Endodermal cell (in vitro differentiated cells): ENCODE results near the gene MAS1L. TPM values are rescaled to one million over a fixed set of nuclear protein-coding genes. Genes with fewer than 3 reads are reported as not detected.

ENCODE experiments used
- DNase-seq: peaks from one replicate; pipeline ENCODE4 v3.0.0-alpha.2; 2017
- H3K27ac ChIP-seq: 2 replicates; pipeline ENCODE4 v1.5.1; 2013; ENCODE audit warnings: mild to moderate bottlenecking, low read depth, low read length, moderate library complexity
- H3K27me3 ChIP-seq: 2 replicates; pipeline ENCODE4 v1.6.1; 2013; ENCODE audit warnings: mild to moderate bottlenecking, low read length, moderate library complexity; ENCODE audit not compliant: insufficient read depth, control insufficient read depth, poor library complexity, severe bottlenecking
- H3K36me3 ChIP-seq: 2 replicates; pipeline ENCODE4 v1.7.0; 2013; ENCODE audit warnings: mild to moderate bottlenecking, low read length, moderate library complexity; ENCODE audit not compliant: control insufficient read depth, insufficient read depth
- H3K4me1 ChIP-seq: one replicate; pipeline ENCODE4 v1.7.0; 2013; ENCODE audit warnings: low read length; ENCODE audit not compliant: control insufficient read depth, insufficient read depth
- H3K4me3 ChIP-seq: 2 replicates; pipeline ENCODE4 v1.5.1; 2013; ENCODE audit warnings: mild to moderate bottlenecking, low read length, moderate library complexity
- H3K9ac ChIP-seq: 2 replicates; pipeline ENCODE4 v1.6.1; 2013; ENCODE audit warnings: mild to moderate bottlenecking, low read length, moderate library complexity; ENCODE audit not compliant: poor library complexity, severe bottlenecking; ENCODE audit errors: extremely low read depth
- H3K9me3 ChIP-seq: 2 replicates; pipeline ENCODE4 v1.6.1; 2013; ENCODE audit warnings: mild to moderate bottlenecking, low read length, moderate library complexity; ENCODE audit not compliant: control insufficient read depth
- H3K27ac Mint-ChIP-seq: 2 replicates; pipeline ENCODE4 v1.8.0; 2020; ENCODE audit warnings: mixed read lengths
- H3K27me3 Mint-ChIP-seq: 2 replicates; pipeline ENCODE4 v1.8.0; 2021; ENCODE audit warnings: mild to moderate bottlenecking, mixed read lengths; ENCODE audit not compliant: insufficient read depth
- H3K36me3 Mint-ChIP-seq: 2 replicates; pipeline ENCODE4 v1.8.0; 2020; ENCODE audit warnings: low read depth, mixed read lengths
- H3K4me1 Mint-ChIP-seq: 2 replicates; pipeline ENCODE4 v1.8.0; 2020; ENCODE audit warnings: mixed read lengths
- H3K4me3 Mint-ChIP-seq: 2 replicates; pipeline ENCODE4 v1.8.0; 2020; ENCODE audit warnings: mild to moderate bottlenecking, moderate library complexity, mixed read lengths
- H3K9me3 Mint-ChIP-seq: 2 replicates; pipeline ENCODE4 v1.8.0; 2020; ENCODE audit warnings: mild to moderate bottlenecking, mixed read lengths
- CTCF ChIP-seq: fragments of 200-600 bp; sonication (generic); conservative IDR thresholded peaks from 2 replicates; pipeline ENCODE4 v1.5.0; 2021; ENCODE audit warnings: antibody characterized with exemption, mild to moderate bottlenecking
- WGBS, 2 experiments: methylation state at CpG; one replicate each; pipeline versions ENCODE4 v1.1.5 to v1.1.7; 2013; ENCODE audit warnings: missing lambda C conversion rate in 2 of 2, mixed read lengths in 1 of 2; ENCODE audit not compliant: insufficient coverage in 1 of 2, insufficient read length in 1 of 2; 5-methylcytosine and 5-hydroxymethylcytosine counted together
- total RNA-seq, 2 donors: library from RNA; stranded (reverse); fragmentation: NEBNext Ultra II Directional in 1 of 2; extraction: Animal tissue kit (Norgen Biotek cat#: 25700) in 1 of 2; gene quantifications; 2 replicates in 1 of 2; 3 replicates in 1 of 2; pipeline ENCODE4 v1.2.1, GENCODE V29; 2021

Gene MAS1L
- total RNA-seq, 2 donors from 2014 or later, result not detected

DNA sequence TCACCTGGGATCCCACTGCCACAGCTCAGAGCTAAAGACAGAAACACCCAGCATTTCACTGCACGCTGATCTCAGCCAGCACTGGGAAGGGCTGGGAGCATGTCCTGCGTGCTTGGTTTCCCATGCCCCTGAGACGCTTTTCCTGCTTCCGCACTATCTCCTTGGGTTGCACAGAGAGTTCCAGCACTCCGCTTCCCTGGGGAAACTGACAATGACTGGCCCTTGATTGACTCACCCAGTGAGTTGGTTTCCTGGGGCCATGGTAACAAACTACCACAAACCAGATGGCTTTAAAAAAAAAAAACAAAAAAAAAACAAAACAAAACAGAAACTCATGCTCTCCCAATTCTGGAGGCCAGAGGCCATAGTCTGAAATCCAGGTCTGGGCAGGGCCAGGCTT lies 14.8 kb upstream of the MAS1L start:
- H3K9me3 ChIP-seq, result no peaks in the 10 kb centered on the region
- no peak overlapping the region for H3K4me3 ChIP-seq
- Mint-ChIP-seq H3K4me3 (no peak overlapping the region), H3K4me1 (no peaks in the 10 kb centered on the region), H3K36me3 (no peaks in the 10 kb centered on the region), H3K27ac (no peak overlapping the region), H3K9me3 (no peaks in the 10 kb centered on the region), H3K27me3 (no peaks in the 10 kb centered on the region)
- H3K27ac ChIP-seq, result no peak overlapping the region
- H3K27me3 ChIP-seq, result no peaks in the 10 kb centered on the region
- WGBS, 2 experiments, result 93 to 95% methylated on average over 3 to 5 of the region's 5 CpGs
- TF ChIP-seq CTCF, result no peak
- DNase-seq, result peak; percentile 30
- no peaks in the 10 kb centered on the region for H3K36me3 ChIP-seq
- no peak overlapping the region for H3K9ac ChIP-seq
- no peaks in the 10 kb centered on the region for H3K4me1 ChIP-seq

GRCh38 chr6:29502181-29502580 lies 14.4 kb upstream of the MAS1L start:
- TF ChIP-seq CTCF, result no peak
- Histone ChIP-seq H3K4me1 (no peaks in the 10 kb centered on the region), H3K36me3 (no peaks in the 10 kb centered on the region), H3K4me3 (no peak overlapping the region), H3K27me3 (no peaks in the 10 kb centered on the region), H3K9me3 (no peaks in the 10 kb centered on the region), H3K9ac (no peak overlapping the region), H3K27ac (no peak overlapping the region)
- H3K36me3 Mint-ChIP-seq, result no peaks in the 10 kb centered on the region
- no peaks in the 10 kb centered on the region for H3K4me1 Mint-ChIP-seq
- H3K4me3 Mint-ChIP-seq, result no peak overlapping the region
- no peaks in the 10 kb centered on the region for H3K9me3 Mint-ChIP-seq
- no peaks in the 10 kb centered on the region for H3K27me3 Mint-ChIP-seq
- DNase-seq, result peak; percentile 26
- WGBS, 2 experiments, result 90 to 100% methylated on average over 1 to 3 of the region's 3 CpGs
- H3K27ac Mint-ChIP-seq, result no peak overlapping the region

- Mint-ChIP-seq H3K4me3 (no peak overlapping the region), H3K27ac (no peak overlapping the region), H3K36me3 (no peaks in the 10 kb centered on the region), H3K9me3 (no peaks in the 10 kb centered on the region), H3K27me3 (no peaks in the 10 kb centered on the region), H3K4me1 (no peaks in the 10 kb centered on the region)
- no peak overlapping the region for H3K27ac ChIP-seq
- 91% methylated on average over 6 of the region's 6 CpGs; no CpG with 5 or more reads in 1 of the 2 experiments for WGBS, 2 experiments
- H3K4me3 ChIP-seq, result no peak overlapping the region
- no peaks in the 10 kb centered on the region for H3K4me1 ChIP-seq
- H3K9ac ChIP-seq, result no peak overlapping the region
- no peaks in the 10 kb centered on the region for H3K27me3 ChIP-seq
- no peak for TF ChIP-seq CTCF
- H3K9me3 ChIP-seq, result no peaks in the 10 kb centered on the region
- DNase-seq, result peak; percentile 24
- no peaks in the 10 kb centered on the region for H3K36me3 ChIP-seq
Observed at GRCh38 chr6:29501106-29501505, 13.3 kb upstream of the MAS1L start.
